Fibroblast of lung (primary cell): ENCODE results near the gene CDCP2. TPM values are rescaled to one million over a fixed set of nuclear protein-coding genes. Genes with fewer than 3 reads are reported as not detected.

Experiments
- DNase-seq, 2 donors: peaks; one replicate each; pipeline versions ENCODE4 v3.0.0 to v3.0.0-alpha.2; 2010; ENCODE audit warnings: low read depth in 2 of 2
- H2AFZ ChIP-seq: 2 replicates; pipeline ENCODE4 v1.5.1; 2012; ENCODE audit warnings: low read length, control low read depth, inconsistent platforms
- H3K27ac ChIP-seq: 2 replicates; pipeline ENCODE4 v1.5.1; 2011; ENCODE audit warnings: low read length, control low read depth; ENCODE audit not compliant: insufficient read depth
- H3K27me3 ChIP-seq: 2 replicates; pipeline ENCODE4 v1.5.1; 2011; ENCODE audit warnings: mild to moderate bottlenecking, low read length; ENCODE audit not compliant: control insufficient read depth, insufficient read depth
- H3K36me3 ChIP-seq: 2 replicates; pipeline ENCODE4 v1.5.1; 2011; ENCODE audit warnings: low read length; ENCODE audit not compliant: control insufficient read depth, insufficient read depth
- H3K4me1 ChIP-seq: 2 replicates; pipeline ENCODE4 v1.5.1; 2011; ENCODE audit warnings: low read length; ENCODE audit not compliant: control insufficient read depth, insufficient read depth; ENCODE audit errors: extremely low read depth
- H3K4me2 ChIP-seq: 2 replicates; pipeline ENCODE4 v1.5.1; 2011; ENCODE audit warnings: low read length, control low read depth; ENCODE audit not compliant: insufficient read depth; ENCODE audit errors: extremely low read depth
- H3K4me3 ChIP-seq, 4 experiments: fragments of 200-600 bp in 1 of 4; sonication (generic) in 1 of 4; replicated peaks in 1 of 4; 2 replicates each; pipeline ENCODE4 v1.5.1; 2011 to 2016; ENCODE audit warnings: low read length in 4 of 4, low read depth in 3 of 4, mild to moderate bottlenecking in 3 of 4, control low read depth in 2 of 4, inconsistent platforms in 1 of 4, mixed read lengths in 1 of 4; ENCODE audit not compliant: insufficient read depth in 1 of 4; ENCODE audit errors: control extremely low read depth in 1 of 4
- H3K79me2 ChIP-seq: 2 replicates; pipeline ENCODE4 v1.5.1; 2012; ENCODE audit warnings: mild to moderate bottlenecking, low read length, inconsistent platforms; ENCODE audit not compliant: control insufficient read depth, insufficient read depth
- H3K9ac ChIP-seq: 2 replicates; pipeline ENCODE4 v1.5.1; 2011; ENCODE audit warnings: mild to moderate bottlenecking, low read length, control low read depth; ENCODE audit not compliant: insufficient read depth
- H3K9me3 ChIP-seq: 2 replicates; pipeline ENCODE4 v1.5.1; 2012; ENCODE audit warnings: low read depth, low read length; ENCODE audit not compliant: control insufficient read depth, insufficient read depth
- H4K20me1 ChIP-seq: 2 replicates; pipeline ENCODE4 v1.5.1; 2011; ENCODE audit warnings: low read length; ENCODE audit not compliant: control insufficient read depth, insufficient read depth; ENCODE audit errors: extremely low read depth
- CTCF ChIP-seq, 2 donors: IDR thresholded peaks in 1 of 2; conservative IDR thresholded peaks in 1 of 2; 1 replicate in 1 of 2; 2 replicates in 1 of 2; pipeline ENCODE4 v1.5.1; 2011 to 2012; ENCODE audit warnings: low read length in 2 of 2, control low read depth in 1 of 2, inconsistent platforms in 1 of 2, low read depth in 1 of 2, mild to moderate bottlenecking in 1 of 2
- EZH2 ChIP-seq: IDR thresholded peaks from 2 replicates; pipeline ENCODE4 v1.5.1; 2012; ENCODE audit warnings: low read length, control low read depth, mild to moderate bottlenecking; ENCODE audit errors: missing control alignments
- polyA plus RNA-seq, 2 donors: library from polyadenylated mRNA; depleted of rRNA in 1 of 2; stranded (reverse) in 1 of 2; unstranded in 1 of 2; fragments of >200 nt; gene quantifications; 2 replicates each; pipeline ENCODE4 v1.2.1, GENCODE V29; 2011 to 2012; ENCODE audit warnings: missing spikeins in 1 of 2
- total RNA-seq: library from RNA; depleted of rRNA; stranded (reverse); fragments of >200 nt; gene quantifications from 2 replicates; pipeline ENCODE4 v1.2.1, GENCODE V29; 2014

CDCP2 gene
- total and polyA plus RNA-seq, 2 donors (not counting 1 experiment from before 2014, with no cell fraction given), result not detected

- Histone ChIP-seq H3K9me3 (no peaks in the 10 kb centered on the region), H3K4me3 (no peak overlapping the region), H2AFZ (no peak overlapping the region), H3K79me2 (no peaks in the 10 kb centered on the region), H3K9ac (no peak overlapping the region), H3K4me2 (no peak overlapping the region), H3K4me1 (no peaks in the 10 kb centered on the region), H3K27ac (no peak overlapping the region), H4K20me1 (no peaks in the 10 kb centered on the region), H3K36me3 (no peaks in the 10 kb centered on the region), H3K27me3 (peaks cover 5% of the 10 kb centered on the region)
- no peak for DNase-seq
- TF ChIP-seq EZH2 (no peak), CTCF (conservative IDR thresholded peaks at IDR 0.05 in 1 of 2, IDR thresholded peaks at IDR 0.05 in 1 of 2; ENCODE audit: low read depth in 1 of 2, low read length in 2 of 2) (no peak)
Observed at GRCh38 chr1:54136963-54137533, 15.8 kb downstream of the CDCP2 start.

- Histone ChIP-seq H4K20me1 (no peaks in the 10 kb centered on the region), H3K4me1 (no peaks in the 10 kb centered on the region), H3K4me2 (no peak overlapping the region), H3K79me2 (no peaks in the 10 kb centered on the region), H3K27me3 (peaks cover 6% of the 10 kb centered on the region), H3K9me3 (no peaks in the 10 kb centered on the region), H3K9ac (no peak overlapping the region), H2AFZ (no peak overlapping the region), H3K4me3 (no peak overlapping the region), H3K27ac (no peak overlapping the region), H3K36me3 (no peaks in the 10 kb centered on the region)
- no peak for DNase-seq
- no peak for TF ChIP-seq EZH2
- no peak for TF ChIP-seq CTCF (conservative IDR thresholded peaks at IDR 0.05 in 1 of 2, IDR thresholded peaks at IDR 0.05 in 1 of 2; ENCODE audit: low read depth in 1 of 2, low read length in 2 of 2)
Observed at GRCh38 chr1:54136269-54136896, 16.4 kb downstream of the CDCP2 start.

GRCh38 chr1:54135436-54136120, 17.2 kb downstream of the CDCP2 start:
- no peak overlapping the region for H3K9ac ChIP-seq

More at GRCh38 chr1:54135436-54136120, 17.2 kb downstream of the CDCP2 start:
- H3K36me3 ChIP-seq, result no peaks in the 10 kb centered on the region
- no peaks in the 10 kb centered on the region for H3K79me2 ChIP-seq
- H3K27me3 ChIP-seq, result peaks cover 7% of the 10 kb centered on the region
- H3K9me3 ChIP-seq, result no peaks in the 10 kb centered on the region
- H3K4me1 ChIP-seq, result no peaks in the 10 kb centered on the region
- H3K27ac ChIP-seq, result no peak overlapping the region
- TF ChIP-seq EZH2 (no peak), CTCF (conservative IDR thresholded peaks at IDR 0.05 in 1 of 2, IDR thresholded peaks at IDR 0.05 in 1 of 2; ENCODE audit: low read depth in 1 of 2, low read length in 2 of 2) (no peak)
- H3K4me3 ChIP-seq, result no peak overlapping the region
- no peaks in the 10 kb centered on the region for H4K20me1 ChIP-seq
- H3K4me2 ChIP-seq, result no peak overlapping the region
- DNase-seq, result peak in 1 of 2 donors; percentile 82
- no peak overlapping the region for H2AFZ ChIP-seq
